Measurements from ENCODE around the gene NCKAP5. TPM values are rescaled to one million over a fixed set of nuclear protein-coding genes. Genes with fewer than 3 reads are reported as not detected.

NCKAP5 gene
- total RNA-seq, 1 donor from 2014 or later, result under 0.01 TPM

DNA sequence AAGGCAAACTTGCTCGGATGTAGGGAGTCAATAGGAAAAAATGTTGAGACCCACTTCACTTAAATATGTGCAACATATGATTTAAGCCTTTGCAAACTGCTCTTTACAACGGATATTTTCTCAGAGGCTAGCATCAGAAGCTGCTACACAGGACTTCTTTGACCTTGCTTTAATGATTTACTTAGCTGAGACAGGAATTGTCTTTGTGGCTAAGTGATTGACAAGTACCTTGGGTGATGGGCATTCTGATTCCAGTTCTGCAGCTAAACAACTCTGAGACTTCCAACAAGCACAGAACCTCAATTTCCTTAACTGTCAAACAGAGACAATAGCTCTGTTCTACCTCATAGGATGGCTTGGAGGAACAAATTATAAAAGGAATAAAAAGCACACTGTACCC, 150.2 kb downstream of the NCKAP5 start:
- DNase-seq, result no peak

GRCh38 chr2:133417415-133417814, 150.8 kb downstream of the NCKAP5 start:
- no peak for DNase-seq

GRCh38 chr2:133416736-133417135, 151.5 kb downstream of the NCKAP5 start:
- DNase-seq, result no peak

- DNase-seq, result no peak
Observed at GRCh38 chr2:133416146-133416545, 152.1 kb downstream of the NCKAP5 start.

DNA sequence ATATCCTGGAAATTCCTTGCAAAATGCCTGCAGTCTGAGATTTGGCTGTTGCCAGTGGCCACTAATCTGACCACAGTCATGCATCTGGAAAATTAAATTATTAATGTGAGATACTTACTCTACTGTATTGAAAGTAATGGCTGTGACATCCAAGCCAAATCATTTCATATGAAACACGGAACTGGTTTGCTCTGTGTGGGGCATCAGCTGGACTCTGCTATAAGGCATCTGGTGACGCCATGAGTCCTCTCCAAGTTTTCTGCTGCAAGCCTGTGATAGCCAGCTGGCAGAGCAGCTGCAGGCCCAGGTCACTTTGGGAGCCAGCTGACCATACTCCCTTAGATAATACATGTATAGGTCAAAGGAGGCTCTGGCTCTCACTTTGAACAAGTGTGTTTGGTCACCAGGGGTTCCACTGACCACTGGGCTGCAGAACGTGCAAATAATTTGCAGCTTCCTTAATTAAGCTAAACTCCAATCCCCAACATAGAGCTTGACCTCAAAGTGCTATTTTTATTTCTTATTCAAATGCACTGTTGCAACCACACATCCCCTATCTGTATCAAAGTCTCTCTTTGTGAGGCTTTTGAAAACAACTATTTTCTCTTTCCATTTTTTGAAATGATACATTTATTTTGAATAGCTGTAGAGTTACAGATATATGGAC, 152.9 kb downstream of the NCKAP5 start:
- DNase-seq, result no peak

GRCh38 chr2:133414486-133415209, 153.6 kb downstream of the NCKAP5 start:
- DNase-seq, result no peak

GRCh38 chr2:133413863-133414262, 154.4 kb downstream of the NCKAP5 start:
- DNase-seq, result no peak

DNA sequence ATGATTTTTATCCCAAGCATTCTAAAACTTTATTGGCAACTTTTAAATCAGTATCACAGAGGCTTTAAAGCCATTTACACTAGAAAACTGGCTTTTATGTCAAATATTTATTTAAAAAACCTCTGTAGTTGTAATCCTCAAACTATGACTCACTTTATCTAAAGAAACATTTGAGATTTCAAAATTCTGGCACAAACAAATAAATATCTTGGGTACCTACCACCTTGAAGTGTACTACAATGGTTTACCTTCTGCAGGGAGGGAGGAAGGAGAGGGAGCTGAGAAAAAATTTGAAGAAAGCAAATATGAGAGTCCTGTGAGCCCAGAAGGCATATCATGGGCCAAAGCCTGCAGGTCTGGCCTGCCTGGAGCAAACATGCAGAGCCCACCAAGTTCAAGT, 155.6 kb downstream of the NCKAP5 start:
- DNase-seq, result no peak

- DNase-seq, result no peak
Observed at GRCh38 chr2:133411857-133412256, 156.4 kb downstream of the NCKAP5 start.

GRCh38 chr2:133411101-133411500, 157.2 kb downstream of the NCKAP5 start:
- no peak for DNase-seq

DNA sequence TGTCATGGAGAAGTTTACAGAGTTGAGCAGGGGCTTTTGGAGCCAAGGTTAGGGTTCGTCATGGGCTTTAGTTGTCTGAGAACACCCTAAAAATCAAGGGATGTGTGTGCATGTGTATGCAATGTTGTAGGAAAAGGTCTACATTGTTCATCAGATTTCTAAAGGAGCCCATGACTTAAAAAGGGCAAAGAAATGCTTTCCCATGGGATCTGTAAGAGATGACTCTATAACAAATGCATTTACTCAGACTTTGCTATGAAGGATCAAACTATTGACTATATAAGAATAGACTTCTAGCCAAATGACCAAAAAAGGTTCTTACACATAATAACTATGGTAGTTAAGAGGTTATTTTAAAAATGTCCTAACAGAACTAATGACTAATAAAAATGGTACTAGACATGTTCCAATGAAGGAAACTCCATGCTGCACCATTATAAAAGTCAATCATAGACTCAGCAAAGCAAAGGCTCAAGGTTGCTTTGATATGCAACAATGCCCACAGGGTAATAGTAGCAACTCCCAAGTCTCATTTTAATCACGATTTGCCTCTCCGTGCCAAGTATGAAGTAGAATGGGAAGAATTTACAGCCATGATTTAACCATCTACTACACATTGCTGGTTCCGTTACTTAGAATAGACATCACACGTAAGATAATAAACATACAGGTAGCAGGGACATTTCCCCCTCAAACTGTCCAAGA, 158.5 kb downstream of the NCKAP5 start:
- DNase-seq, result no peak

DNA sequence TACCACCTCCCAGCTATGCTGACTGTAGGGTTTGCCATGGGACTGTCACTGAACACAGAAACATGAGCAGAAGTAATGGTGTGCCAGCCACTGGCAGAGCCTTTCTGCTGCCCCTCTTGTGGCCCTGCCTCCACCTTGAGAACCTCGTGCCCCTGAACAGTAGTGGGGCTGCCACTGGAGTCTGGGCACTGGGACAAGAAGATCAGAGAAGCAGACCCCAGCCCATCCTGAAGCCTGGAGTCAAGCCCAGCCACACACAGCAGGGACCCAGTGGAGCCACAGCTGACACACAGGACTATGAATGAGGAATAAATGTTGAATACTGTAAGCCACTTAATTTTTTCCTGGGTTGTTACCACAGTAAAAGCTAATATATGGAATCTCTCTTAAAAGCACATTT, 159.6 kb downstream of the NCKAP5 start:
- DNase-seq, result no peak

- DNase-seq, result no peak
Observed at GRCh38 chr2:133407341-133407740, 160.9 kb downstream of the NCKAP5 start.

DNA sequence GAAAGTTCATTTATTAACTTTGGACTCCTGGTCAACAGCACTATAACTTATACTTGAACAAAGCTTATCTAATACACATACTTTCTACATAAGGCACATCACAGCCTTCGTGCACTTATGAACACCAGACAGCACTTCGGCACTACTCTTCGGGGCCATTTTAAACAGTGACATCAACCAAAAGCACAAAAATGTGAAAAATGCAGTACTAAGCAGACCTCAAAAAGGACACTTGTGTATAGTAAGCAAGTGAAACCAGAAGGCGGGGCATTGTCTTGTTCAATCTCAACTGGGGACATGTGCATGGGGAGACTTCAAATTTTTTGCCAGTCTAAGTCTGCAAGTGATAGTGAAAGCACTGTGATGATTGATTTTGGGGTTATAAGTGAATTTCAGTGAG, 163.0 kb downstream of the NCKAP5 start:
- DNase-seq, result no peak

- DNase-seq, result no peak
Observed at GRCh38 chr2:133400411-133400810, 167.9 kb downstream of the NCKAP5 start.

DNA sequence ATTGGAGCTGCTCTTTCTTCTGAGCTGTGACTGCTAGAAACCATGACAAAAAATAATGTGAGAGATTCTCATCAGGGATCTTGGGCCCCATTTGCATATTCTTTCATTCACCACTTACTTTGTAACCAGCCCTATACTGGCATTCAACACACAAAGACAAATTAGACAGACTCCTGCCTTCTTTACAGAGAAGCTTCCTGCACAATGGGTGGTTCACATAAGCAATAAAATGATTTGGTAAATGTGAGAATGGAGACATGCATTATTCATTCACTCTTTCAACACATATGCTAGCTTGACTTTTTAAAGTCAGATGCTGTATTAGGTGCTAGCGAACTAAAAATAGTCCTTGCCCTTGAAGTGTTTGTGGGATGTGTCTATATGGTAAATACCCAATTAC, 174.4 kb downstream of the NCKAP5 start:
- no peak for DNase-seq

DNA sequence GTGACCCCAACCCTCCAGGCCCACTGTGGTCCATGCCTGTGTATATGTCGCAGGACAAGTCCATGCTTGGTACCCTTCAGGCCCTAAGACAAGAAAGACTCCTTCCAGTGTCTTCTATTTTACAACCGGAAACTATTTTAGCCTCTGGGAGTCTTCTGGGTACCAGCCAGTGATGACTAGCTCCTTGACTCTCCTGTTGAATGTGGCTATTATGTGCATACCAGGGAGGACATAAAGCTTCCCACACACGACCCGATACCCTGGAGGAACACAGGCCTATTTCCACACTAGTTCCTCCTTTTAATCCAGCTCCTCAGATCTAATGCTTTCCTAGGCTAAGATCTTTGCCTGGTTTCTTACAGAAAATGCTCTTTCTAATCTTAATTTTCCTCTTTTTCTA, 178.1 kb downstream of the NCKAP5 start:
- no peak for DNase-seq

DNA sequence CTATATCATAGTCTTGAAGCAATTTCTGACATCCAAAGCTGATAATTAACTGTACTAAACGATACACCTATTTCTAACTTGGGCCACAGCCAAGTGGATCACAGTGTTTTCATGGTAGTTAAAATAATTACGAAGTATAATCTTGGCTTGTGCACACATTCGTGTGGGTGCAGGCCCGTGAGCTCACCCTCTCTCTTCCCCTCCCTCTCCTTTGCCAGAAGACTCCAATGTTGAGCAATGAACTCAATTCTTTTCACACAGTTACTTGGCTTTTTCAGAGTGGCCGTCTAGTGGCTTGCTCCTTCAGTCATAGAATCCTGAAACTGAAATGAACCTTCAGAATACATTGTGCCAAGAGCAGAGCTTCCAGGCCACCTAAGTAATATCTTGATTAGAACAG, 178.7 kb downstream of the NCKAP5 start:
- DNase-seq, result no peak

GRCh38 chr2:133382566-133382965, 185.7 kb downstream of the NCKAP5 start:
- DNase-seq, result no peak

GRCh38 chr2:133380991-133381390, 187.3 kb downstream of the NCKAP5 start:
- DNase-seq, result no peak

DNA sequence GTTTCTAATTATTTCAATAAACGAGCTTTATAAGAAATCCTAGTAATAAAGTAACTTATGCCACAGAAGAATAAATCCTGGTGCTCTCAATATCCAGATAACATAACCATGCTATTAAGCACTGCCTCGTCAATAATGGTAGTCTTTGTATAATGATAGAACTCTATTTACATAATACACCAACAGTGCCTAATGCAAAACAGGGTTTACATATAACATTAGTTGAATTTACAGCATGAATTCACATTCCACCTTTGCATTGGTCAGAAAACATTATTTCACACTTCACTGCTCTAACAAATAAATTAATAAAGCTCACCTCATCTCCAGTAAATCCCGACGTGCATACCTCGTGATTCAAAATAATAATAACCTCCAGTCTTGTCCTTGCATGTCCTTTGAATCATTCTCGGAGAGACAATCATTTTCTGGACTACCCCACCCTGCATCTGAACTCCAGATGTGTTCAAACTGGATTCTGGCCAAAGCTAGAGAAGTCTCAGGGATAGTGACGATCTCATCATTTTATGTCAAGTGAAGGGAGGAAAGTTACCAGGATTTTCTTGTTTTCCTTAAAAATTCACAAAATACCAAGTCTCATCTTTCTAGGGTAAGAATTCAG, 189.2 kb downstream of the NCKAP5 start:
- DNase-seq, result no peak

DNA sequence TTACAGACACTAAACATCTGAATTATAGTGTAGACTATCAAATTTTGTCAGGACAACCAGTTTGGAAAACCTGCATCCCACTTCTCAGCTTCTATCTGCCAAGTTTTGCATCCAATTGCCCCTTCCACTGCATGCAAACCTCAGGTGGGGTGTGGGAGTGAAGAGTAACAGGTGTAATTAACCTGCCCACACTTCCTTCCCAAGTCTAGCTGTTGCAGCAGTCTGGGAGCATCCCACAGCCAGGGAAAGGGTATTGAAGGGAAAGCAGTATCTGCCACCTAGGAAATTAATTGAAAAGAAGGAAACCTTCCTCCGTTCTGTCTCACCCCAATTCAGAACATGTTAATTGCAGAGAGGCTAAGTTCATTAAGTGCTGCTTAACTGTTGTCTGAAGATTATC, 189.9 kb downstream of the NCKAP5 start:
- DNase-seq, result no peak

GRCh38 chr2:133377599-133377998, 190.7 kb downstream of the NCKAP5 start:
- DNase-seq, result no peak
